Left ventricle myocardium superior (tissue), 1 donor: ENCODE data around the gene FAM20C. TPM values are rescaled to one million over a fixed set of nuclear protein-coding genes. Genes with fewer than 3 reads are reported as not detected.

ENCODE experiments used
- ATAC-seq: fragments of 200-7000 bp; cut with Tn5 transposase; one replicate; pipeline ENCODE4 v1.9.1; 2020; ENCODE audit warnings: mild to moderate bottlenecking, moderate library complexity
- DNase-seq: peaks from one replicate; pipeline ENCODE4 v3.0.0-alpha.2; 2020
- intact Hi-C: fragments of 100-400 bp; cut with micrococcal nuclease; formaldehyde crosslinking; loops from one replicate; pipeline ENCODE4 v1.11.0; 2022
- total RNA-seq: library from RNA; stranded (reverse); fragmentation: NEBNext Ultra II Directional; extraction: Animal tissue kit (Norgen Biotek cat#: 25700); gene quantifications from one replicate; pipeline ENCODE4 v1.2.1, GENCODE V29; 2021
- donor health status: DM: no; HTN: yes; CAD: no; lungs with severe emphysema.

Gene FAM20C
- total RNA-seq, 1 donor from 2014 or later: 23.8 TPM

DNA sequence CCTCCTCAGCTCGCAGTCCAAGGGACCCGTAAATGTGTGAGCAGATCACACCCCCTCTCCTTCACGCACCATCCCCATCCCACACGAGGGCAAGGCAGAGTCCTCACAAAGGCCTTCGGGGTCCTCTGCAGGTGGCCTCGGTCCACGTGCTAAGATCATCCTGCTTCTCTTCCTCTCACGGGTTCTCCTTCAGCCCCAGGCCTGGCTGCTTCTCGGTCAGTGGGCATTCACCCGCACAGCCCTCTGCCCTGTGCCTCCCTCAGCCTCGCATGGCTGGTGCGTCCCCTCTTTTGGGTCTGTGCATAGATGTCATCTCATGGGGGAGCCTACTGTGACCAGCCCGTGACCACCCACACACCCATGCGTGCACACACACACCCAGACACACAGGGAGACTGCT, 80.3 kb downstream of the FAM20C start:
- ATAC-seq (no peak), DNase-seq (no peak)
- intact Hi-C loops: no loop called here

DNA sequence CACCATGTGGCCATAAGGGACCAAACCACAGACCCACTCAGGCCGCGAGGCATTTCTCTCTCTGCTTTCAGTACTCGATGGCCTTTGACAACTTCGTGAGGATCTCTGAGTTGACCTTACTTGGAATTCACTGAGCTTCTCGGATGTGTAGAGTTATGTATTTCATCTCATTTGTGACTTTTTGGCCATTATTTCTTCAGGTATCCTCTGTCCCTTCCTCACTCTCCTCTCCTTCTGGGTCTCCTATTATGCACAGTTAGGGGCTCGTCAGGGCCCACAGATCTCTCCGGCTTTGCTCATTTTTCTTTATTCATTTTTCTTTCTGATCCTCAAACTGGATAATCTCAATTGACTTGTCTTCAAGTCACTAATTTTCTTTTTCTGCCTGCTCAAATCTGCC, 81.0 kb downstream of the FAM20C start:
- no peak for DNase-seq
- no peak for ATAC-seq
- intact Hi-C loops: no loop called here

DNA sequence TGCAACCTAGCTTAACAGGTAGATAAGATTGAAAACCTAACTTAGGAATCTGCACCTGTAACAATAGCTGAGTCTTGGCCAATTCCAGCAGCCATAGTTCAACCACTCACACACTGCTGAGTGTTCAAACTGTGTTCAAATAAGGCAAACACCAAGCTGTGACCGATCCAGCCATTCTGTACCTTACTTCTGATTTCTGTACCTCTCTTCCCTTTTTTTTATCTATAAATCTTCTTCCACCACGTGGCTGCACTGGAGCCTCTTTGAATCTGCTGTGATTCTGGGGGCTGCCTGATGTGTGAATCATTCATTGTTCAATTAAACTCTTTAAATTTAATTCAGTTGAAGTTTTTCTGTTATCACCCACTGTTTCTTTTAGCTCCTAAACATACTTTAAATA, 81.9 kb downstream of the FAM20C start:
- ATAC-seq (no peak), DNase-seq (no peak)
- intact Hi-C loops: no loop called here

DNA sequence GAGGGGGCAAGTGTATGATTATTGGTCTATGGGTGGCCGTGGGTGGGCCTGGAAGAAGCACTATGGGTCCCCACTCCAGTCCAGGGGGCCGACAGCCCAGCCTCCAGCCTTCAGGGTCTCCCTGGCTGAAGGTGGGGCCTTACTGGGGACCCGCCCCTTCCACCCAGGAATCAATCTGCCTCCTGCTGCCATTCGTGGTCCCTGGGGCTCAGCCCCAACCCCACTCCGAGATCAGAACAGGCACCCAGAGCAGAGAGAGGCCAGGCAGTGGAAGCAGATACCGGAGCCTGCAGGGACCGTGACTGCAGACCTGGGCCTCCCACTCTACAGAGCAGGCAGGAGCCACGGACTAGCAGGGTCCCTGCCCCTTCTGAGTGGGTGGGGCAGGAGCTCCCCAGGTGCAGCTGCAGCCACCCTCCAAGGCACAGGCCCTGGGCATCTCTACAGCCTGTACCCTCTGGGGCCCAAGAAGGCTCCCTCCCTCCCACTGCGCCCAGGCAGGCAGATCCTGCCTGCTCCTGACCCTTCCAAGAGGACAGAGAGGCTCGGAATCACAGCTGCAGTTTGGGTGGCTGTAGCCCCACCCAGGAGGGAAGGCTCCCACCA, 84.0 kb downstream of the FAM20C start:
- ATAC-seq: no peak

DNA sequence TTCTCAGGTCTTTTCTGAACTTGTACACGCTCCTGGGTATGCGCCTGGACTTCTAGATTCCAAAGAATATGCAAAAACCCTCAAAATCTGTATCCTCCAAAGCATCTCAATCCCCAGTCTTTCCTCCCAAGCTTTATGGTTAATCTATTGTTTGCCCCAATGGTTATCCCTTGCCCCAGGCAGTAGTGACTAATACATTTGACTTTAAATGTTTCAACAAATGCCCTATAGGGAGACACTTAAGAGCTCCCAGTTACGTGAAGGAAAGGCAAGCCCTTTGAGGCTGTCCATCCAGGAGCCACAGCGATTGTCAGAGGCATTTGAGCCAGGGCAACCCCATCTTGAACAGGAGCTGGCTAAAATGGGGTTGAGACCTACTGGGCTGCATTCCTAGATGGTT, 84.9 kb downstream of the FAM20C start:
- intact Hi-C loops: no loop called here
- no peak for DNase-seq
- no peak for ATAC-seq

More for the DNA sequence above, 84.0 kb downstream of the FAM20C start:
- DNase-seq: no peak
- intact Hi-C loops: no loop called here

DNA sequence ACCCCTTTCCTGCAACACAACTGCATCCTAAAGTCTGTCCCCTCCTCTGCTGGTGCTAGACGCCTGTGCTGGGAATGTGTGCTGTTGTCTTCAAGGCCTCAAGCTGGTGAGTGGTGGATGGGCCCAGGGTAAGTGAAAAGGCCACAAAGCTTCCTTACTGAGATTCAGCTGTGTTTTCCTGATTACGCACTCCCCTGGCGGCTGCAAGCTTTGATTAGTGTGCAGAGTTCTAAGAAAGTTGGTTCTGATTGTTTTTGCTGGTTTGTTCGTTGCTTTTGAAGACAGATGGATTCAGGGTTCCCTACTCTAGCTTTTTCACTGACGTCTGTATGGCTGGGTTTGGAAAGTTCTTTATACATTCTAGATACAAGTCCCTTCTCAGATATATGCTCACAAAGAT, 85.7 kb downstream of the FAM20C start:
- DNase-seq: no peak
- intact Hi-C loops: no loop called here
- ATAC-seq: no peak

DNA sequence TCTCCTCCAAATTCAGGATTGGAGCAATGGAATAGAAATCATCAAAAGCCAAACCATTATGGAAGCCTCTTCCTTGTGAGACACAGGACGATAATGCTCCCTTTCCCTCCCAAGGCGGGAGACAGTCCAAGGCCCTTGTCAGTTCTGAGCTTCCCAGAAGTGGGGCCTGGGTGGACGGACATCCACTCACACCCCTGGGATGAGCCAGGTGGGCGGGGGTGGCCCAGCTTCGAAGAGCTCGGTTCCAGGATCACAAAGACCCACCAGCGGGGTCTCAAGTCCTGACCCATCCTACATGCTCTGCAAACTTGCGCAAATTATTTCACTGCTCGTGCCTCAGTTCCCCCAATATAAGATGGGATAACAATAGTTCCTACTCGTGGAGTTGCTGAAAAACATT, 87.5 kb downstream of the FAM20C start:
- intact Hi-C loops: no loop called here
- DNase-seq (no peak), ATAC-seq (no peak)

DNA sequence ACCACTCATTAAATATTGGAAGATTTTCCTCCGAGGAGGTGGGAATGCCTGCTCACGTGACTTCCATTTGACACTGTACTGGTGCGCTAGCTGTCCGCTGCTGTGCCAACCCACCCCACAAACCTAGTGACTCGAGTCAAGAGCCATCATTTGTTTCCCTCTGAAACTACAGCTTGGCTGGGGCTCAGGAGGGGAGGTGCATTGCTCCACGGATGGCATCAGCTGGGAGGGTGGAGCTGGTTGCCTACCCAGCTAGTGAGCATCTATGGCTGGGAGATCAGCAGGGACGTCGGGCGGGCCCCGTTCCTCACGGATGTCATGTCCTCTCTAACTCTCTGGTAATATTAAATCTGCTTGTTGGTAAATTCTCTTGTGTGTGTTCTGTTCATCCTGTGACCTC, 88.1 kb downstream of the FAM20C start:
- ATAC-seq: no peak
- intact Hi-C loops: no loop called here
- DNase-seq: no peak

DNA sequence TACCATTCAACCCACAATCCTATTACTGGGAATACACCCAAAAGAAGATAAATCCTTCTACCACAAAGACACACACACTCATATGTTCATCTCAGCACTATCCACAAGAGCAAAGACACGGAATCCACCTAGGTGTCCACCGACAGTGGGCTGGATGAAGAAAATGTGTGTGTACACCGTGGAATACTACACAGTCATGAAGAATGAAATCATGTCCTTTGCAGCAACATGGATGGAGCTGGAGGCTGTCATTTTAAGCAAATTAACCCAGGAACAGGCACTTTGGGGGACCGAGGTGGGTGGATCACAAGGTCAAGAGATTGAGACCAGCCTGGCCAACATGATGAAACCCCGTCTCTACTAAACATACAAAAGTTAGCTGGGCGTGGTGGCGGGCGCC, 89.3 kb downstream of the FAM20C start:
- ATAC-seq (no peak), DNase-seq (no peak)
- intact Hi-C loops: no loop called here

DNA sequence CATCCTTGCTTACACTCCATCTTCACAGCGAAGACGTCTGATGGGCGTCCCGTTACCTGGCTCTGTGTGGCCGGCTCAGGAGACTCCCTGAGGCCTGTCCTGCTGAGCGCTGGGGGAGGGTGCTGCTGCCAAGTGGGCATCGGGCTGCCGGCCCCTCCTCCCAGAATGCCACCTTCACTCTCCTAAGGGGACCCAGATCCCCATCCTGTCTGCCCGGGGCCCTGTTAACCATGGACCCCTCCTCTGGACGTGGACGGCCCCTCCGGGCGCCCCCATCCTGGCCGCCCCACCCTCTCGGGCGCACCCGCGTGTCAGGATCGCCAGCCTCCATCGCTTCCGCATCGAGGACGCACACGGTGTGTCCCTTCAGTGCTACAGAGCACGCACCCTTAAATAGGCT, 90.2 kb downstream of the FAM20C start:
- DNase-seq: no peak
- ATAC-seq: no peak

DNA sequence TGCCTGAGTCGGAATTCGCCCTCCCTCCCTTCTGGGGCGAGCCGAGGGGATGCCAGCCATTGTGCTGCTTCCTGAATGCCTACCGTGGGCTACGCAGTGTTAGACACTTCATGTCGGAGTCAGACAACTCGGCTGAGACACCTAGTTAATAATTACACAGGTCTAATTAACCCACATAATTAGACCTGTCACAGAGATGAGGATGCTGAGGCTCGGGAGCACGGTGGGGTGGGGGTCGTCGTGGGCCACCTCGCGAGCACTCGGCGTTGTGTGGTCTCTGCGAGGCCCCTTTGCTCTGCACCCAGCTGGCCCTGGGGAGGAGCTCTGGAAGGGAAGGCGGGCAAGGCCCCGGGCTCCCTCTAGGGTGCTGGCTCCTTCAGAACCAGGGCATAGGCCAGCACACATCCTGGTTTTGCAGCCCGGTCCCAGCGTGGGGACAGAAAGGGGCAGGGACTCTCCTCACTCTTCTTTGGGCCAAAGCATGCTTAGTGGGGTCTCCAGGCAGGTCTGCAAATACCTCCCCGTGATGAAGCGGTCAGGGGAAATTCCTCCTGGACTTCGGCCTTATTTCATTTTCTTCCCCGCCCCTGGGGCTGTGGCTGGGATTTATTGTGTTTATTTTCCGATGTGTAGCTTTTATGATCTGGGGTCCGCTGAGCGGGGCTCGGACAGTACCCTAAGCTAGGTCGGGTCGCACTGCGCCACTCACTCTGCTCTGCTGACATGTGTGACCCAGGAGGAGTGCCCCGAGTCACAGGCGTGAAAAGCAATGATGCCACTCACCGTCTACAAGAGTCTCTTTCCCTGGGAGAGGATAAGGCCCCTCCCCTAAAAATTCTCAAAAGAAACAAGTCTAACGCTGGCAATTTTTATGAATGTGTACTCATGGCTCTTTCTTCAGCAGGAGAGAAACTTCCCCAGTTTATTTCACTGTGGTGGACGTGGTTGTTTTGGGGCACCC, 92.7 kb downstream of the FAM20C start:
- ATAC-seq (no peak), DNase-seq (no peak)
- intact Hi-C loops: no loop called here

More for the DNA sequence above, 90.2 kb downstream of the FAM20C start:
- intact Hi-C loops: no loop called here

DNA sequence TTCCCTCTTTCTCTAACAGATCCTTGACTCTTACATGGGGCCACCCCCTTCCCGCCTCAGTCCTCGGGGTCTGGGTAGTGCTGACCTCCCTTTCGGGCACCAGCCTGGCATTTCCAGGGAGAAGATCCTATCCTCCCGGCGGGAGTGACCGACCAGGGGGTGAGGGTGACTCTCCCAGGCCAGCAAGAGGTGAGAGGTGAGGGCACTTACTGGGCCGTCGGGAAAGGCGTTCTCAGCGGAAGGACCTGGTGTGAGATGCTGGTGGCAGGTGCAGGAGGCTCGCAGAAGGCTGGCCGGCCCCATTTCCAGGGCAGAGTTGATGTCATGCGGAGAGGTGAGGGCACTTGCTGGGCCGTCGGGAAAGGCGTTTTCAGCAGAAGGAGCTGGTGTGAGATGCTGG, 93.4 kb downstream of the FAM20C start:
- ATAC-seq: no peak
- DNase-seq: no peak
- intact Hi-C loops: no loop called here

DNA sequence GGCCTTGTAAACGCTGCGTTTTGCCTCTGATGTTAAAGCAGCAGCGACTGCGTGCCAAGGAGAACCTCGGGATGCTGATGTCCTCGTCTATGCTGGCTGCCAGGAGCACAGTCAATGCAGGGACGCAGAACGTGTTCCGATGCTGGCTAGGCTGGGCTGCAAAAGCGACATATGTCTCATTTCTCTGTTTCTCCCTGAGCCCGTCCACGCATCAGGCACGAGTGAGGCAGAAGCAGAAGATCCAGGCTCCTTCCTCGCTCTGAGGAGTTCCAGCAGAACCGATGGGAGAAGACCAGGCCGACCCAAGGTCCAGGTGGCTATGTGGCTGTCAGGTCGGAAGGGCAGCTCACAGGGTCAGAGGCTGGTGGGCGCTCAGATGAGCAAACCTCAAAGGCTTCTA, 93.9 kb downstream of the FAM20C start:
- ATAC-seq: no peak
- intact Hi-C loops: no loop called here
- no peak for DNase-seq

DNA sequence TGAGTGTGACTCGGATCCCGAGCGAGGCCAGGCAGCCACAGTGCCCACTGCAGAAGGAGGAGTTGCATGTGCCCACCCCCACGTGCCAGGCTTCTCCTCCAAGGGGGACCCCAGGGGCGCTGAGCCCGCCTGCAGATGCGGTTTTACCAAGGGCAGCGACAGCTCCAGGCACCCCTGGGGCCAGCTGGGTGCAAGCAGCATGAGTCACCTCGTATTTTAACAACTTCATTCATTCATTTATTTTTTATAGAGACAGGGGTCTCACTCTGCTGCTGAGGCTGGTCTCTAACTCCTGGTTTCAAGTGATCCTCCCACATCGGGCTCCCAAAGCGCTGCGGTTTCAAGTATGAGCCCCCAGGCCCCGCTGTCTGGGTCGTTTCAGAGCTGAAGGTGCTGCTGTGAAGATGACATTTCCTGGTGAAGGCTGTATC, 96.3 kb downstream of the FAM20C start:
- intact Hi-C loops: no loop called here
- DNase-seq (no peak), ATAC-seq (no peak)

DNA sequence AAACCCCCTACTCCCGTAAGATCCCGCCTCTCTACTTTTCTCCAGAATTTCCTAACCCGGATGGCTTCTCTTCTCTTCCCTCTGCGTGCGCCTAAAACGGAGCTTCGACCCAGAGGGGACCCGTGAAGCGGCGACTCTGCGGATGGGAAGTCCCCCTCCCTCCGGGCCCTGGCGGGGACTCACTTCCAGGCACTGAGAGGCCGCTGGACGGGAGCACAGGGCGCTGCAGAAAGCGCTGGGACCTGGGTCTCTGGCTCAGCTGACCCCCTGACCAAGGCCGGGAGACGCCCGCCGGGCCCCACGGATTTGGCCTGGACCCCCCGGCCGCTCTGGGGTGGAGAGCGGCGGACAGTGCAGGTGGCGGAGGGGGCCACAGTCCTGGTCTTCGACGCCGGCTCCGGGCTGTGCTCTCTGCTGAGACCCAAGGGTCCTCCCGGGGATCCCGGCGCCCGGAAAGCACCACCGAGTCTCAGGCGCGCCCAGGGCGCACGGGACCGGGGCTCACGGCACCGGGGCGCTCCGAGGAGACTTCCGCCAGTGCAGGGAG, 96.9 kb downstream of the FAM20C start:
- intact Hi-C loops: no loop called here
- ATAC-seq: no peak
- no peak for DNase-seq

DNA sequence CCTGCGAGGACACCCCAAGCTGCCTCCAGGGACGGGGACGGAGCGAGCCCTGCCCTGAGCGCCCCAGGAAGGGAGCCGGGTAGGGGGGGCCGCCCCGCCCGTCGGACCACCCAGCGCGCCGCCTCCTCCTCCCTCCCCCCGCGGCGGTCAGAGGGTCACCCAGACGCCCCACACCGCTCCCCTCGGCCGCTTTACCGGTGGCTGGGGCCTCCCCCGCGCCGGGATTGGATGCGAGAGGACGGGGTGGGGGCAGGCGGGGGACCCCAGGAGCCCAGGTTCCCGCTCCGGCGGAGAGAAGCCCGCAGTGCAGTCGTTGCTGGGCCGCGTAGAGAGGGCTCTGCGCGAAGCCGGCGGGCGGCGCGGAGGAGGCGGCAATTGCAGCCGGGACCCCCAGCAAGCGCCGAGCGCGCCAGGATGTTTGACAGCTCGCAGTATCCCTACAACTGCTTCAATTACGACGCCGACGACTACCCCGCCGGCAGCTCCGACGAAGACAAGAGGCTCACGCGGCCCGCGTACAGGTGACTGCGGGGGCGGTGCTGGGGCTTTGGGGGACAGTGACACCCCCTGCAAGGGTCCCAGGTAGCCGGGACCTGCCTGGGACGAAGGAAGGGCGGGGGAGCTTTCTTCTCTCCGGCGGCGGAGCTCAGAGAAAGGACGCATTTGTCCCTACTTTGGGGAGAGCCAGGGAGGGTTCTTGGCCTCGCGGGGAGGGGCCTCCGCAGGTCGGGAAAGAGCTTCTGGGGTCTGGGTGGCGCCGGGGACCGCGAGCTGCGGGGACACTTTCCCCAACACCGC, 97.6 kb downstream of the FAM20C start, which contains the start of gene FOXL3:
TSS of gene FOXL3 (plus strand) at position 415 of the 798 bp plus-strand sequence. CDS start at position 415, 0 bp downstream.
- DNase-seq: no peak
- ATAC-seq: no peak
- intact Hi-C loops: no loop called here

DNA sequence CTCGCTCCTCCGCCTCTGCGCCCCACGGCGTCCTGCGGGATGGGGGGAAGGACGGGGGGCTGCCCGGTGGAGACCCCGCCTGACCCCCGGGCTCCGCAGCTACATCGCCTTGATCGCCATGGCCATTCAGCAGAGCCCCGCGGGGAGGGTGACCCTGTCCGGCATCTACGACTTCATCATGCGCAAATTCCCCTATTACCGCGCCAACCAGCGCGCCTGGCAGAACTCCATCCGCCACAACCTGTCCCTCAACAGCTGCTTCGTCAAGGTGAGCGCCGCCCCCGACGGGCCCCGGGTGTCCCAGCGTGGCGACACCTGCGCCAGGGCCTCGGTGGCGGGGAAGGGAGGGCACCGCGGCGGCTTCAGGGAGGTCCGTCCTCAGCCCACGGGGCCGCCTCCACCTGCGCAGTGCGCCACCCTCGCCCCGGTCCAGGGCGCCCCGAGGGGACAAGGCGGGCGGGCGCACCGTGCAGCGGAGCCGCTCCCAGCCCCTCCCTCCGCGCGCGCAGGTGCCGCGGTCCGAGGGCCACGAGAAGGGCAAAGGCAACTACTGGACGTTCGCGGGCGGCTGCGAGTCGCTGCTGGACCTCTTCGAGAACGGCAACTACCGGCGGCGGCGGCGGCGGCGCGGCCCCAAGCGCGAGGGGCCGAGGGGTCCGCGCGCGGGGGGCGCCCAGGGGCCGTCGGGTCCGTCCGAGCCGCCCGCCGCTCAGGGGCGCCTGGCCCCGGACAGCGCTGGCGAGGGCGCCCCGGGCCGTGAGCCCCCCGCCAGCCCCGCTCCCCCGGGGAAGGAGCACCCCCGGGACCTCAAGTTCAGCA, 98.4 kb downstream of the FAM20C start:
- no peak for DNase-seq
- ATAC-seq: no peak
- intact Hi-C loops: no loop called here

DNA sequence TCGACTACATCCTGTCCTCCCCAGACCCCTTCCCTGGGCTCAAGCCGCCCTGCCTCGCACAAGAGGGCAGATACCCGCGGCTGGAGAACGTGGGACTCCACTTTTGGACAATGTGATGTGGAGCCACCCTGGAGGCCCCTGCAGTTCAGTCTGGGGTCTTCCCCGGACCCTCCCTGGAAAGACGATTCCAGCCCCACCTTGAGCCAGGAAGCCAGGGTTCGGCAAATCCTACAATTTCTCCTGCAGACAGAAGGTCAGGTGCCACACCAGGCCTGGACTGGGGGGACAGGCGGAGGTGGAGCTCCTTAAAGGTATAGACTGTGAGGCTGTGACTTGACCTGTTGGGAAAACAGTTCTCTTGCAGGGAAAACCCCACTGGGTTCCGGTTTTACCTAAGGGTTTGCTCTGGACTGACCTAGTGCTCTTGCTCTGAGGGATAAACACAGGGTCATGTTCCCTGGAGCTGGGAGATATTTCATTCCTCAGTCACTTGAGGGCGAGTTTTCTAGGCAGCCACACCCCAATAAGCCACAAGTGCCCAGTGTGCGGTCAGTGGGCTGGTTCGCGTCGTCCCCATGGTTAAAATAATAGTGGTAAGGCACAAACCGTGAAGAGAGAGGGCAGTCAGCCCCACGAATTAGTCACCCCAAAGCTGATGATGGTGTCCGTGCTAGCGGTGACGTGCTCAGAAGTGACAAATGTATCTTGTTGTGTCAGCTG, 99.2 kb downstream of the FAM20C start:
- intact Hi-C loops: no loop called here
- no peak for ATAC-seq
- DNase-seq: no peak
